ENCODE data around the gene SPAAR. TPM values are rescaled to one million over a fixed set of nuclear protein-coding genes. Genes with fewer than 3 reads are reported as not detected.
"Not testable (repeated sequence)": the region's sequence is repeated elsewhere in the genome, so short reads cannot be mapped to it uniquely, and the experiment has no call there.

Gene SPAAR
- total and polyA plus RNA-seq, 4 donors: 0.65 to 2.4 (median 1.1) TPM

DNA sequence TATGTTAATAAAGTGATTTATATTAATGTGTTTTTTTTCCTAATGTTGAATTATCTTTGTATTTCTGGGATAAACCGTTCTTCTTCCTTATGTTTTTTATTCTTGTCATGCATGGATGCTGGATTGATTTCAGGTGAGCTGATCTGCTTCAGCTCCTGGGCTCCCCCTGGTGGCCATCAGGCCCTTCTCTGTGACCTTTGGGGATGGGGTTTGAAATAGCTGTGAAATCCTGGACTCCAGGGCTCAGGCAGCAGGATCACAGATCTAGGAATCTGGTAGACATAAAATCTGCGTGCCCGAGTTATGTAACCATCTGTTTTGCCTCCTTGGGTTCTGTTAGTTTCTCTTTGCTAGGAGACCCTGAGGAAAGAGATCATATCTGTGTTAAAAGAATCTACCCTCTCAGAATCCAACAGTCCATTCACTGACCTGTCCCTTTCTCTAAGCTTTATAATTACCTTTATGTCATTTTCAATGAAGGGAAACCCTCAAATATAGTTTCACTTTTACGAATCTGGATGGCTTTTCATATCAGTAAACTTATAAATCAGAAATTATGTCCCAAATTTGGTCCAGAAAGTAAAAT lies 26.9 kb upstream of the SPAAR start (continued):
- TF ChIP-seq, protein P1, sequence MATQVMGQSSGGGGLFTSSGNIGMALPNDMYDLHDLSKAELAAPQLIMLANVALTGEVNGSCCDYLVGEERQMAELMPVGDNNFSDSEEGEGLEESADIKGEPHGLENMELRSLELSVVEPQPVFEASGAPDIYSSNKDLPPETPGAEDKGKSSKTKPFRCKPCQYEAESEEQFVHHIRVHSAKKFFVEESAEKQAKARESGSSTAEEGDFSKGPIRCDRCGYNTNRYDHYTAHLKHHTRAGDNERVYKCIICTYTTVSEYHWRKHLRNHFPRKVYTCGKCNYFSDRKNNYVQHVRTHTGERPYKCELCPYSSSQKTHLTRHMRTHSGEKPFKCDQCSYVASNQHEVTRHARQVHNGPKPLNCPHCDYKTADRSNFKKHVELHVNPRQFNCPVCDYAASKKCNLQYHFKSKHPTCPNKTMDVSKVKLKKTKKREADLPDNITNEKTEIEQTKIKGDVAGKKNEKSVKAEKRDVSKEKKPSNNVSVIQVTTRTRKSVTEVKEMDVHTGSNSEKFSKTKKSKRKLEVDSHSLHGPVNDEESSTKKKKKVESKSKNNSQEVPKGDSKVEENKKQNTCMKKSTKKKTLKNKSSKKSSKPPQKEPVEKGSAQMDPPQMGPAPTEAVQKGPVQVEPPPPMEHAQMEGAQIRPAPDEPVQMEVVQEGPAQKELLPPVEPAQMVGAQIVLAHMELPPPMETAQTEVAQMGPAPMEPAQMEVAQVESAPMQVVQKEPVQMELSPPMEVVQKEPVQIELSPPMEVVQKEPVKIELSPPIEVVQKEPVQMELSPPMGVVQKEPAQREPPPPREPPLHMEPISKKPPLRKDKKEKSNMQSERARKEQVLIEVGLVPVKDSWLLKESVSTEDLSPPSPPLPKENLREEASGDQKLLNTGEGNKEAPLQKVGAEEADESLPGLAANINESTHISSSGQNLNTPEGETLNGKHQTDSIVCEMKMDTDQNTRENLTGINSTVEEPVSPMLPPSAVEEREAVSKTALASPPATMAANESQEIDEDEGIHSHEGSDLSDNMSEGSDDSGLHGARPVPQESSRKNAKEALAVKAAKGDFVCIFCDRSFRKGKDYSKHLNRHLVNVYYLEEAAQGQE (IDR thresholded peaks at IDR 0.05): no peak

DNA sequence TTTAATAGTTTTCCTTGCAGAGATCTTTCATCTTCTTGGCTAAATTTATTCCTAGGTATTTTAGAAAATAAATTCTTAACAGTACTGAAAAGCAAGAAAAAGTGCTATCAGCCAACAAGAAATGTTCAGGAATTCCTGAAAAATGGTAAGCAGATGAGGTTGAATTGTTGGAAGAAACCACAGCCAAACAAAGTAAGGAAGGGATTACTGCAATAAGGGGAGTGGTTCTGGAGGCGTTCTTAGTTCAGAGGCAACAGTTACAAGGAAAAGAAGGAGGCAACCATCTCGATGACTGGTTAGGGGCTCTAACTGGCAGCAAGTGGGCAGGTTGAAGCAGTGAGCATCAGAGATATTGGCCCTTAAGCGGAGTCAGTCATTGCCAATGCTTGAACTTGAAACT lies 26.3 kb upstream of the SPAAR start:
- WGBS: 72% methylated on average over 3 of the region's 3 CpGs
- Histone ChIP-seq H3K9ac (ENCODE audit: low read depth in 1 of 2, low read length in 2 of 2) (no peak overlapping the region), H3K9me3 (ENCODE audit: control insufficient read depth in 4 of 4, low read length in 3 of 4) (no peaks in the 10 kb centered on the region), H3K36me3 (ENCODE audit: control insufficient read depth in 4 of 4, insufficient read depth in 3 of 4, low read depth in 1 of 4, low read length in 3 of 4) (no peaks in the 10 kb centered on the region), H3K27me3 (ENCODE audit: control insufficient read depth in 4 of 4, insufficient read depth in 4 of 4, low read length in 3 of 4) (no peaks in the 10 kb centered on the region), H3K27ac (ENCODE audit: low read depth in 1 of 2, low read length in 2 of 2) (no peak overlapping the region), H3K4me3 (ENCODE audit: low read depth in 1 of 3, low read length in 3 of 3) (no peak overlapping the region), H3K4me1 (ENCODE audit: control insufficient read depth in 4 of 4, insufficient read depth in 4 of 4, low read length in 3 of 4) (no peaks in the 10 kb centered on the region)
- TF ChIP-seq EGR1 (IDR thresholded peaks at IDR 0.05; ENCODE audit: low read depth in 2 of 2): no peak
- TF ChIP-seq, protein P1 (IDR thresholded peaks at IDR 0.05): no peak
- DNase-seq (ENCODE audit: low spot score): no peak

- H3K36me3 ChIP-seq (ENCODE audit: control insufficient read depth in 4 of 4, insufficient read depth in 3 of 4, low read depth in 1 of 4, low read length in 3 of 4); DNase-seq (ENCODE audit: low spot score); H3K9me3 ChIP-seq (ENCODE audit: control insufficient read depth in 4 of 4, low read length in 3 of 4); H3K4me3 ChIP-seq (ENCODE audit: low read depth in 1 of 3, low read length in 3 of 3); H3K27me3 ChIP-seq (ENCODE audit: control insufficient read depth in 4 of 4, insufficient read depth in 4 of 4, low read length in 3 of 4); H3K4me1 ChIP-seq (ENCODE audit: control insufficient read depth in 4 of 4, insufficient read depth in 4 of 4, low read length in 3 of 4); H3K27ac ChIP-seq (ENCODE audit: low read depth in 1 of 2, low read length in 2 of 2); H3K9ac ChIP-seq (ENCODE audit: low read depth in 1 of 2, low read length in 2 of 2): not testable (repeated sequence)
- 86% methylated on average over 3 of the region's 3 CpGs for WGBS
These were observed 24.4 kb upstream of the SPAAR start for GRCh38 chr9:35884908-35885307.

- Histone ChIP-seq H3K27me3 (ENCODE audit: control insufficient read depth in 4 of 4, insufficient read depth in 4 of 4, low read length in 3 of 4) (peaks cover 0 to 2% (median 0%) of the 10 kb centered on the region in 4 donors), H3K36me3 (ENCODE audit: control insufficient read depth in 4 of 4, insufficient read depth in 3 of 4, low read depth in 1 of 4, low read length in 3 of 4) (no peaks in the 10 kb centered on the region), H3K4me3 (ENCODE audit: low read depth in 1 of 3, low read length in 3 of 3) (no peak overlapping the region), H3K4me1 (ENCODE audit: control insufficient read depth in 4 of 4, insufficient read depth in 4 of 4, low read length in 3 of 4) (no peaks in the 10 kb centered on the region), H3K27ac (ENCODE audit: low read depth in 1 of 2, low read length in 2 of 2) (no peak overlapping the region), H3K9me3 (ENCODE audit: control insufficient read depth in 4 of 4, low read length in 3 of 4) (no peaks in the 10 kb centered on the region), H3K9ac (ENCODE audit: low read depth in 1 of 2, low read length in 2 of 2) (no peak overlapping the region)
- 84% methylated on average over 3 of the region's 3 CpGs for WGBS
- no peak for DNase-seq (ENCODE audit: low spot score)
- TF ChIP-seq HNF4G (IDR thresholded peaks at IDR 0.05) (no peak), ATF3 (IDR thresholded peaks at IDR 0.05) (no peak), JUND (IDR thresholded peaks at IDR 0.05) (no peak), RAD21 (IDR thresholded peaks at IDR 0.05) (no peak), NR2F2 (IDR thresholded peaks at IDR 0.05) (no peak), YY1 (IDR thresholded peaks at IDR 0.05) (no peak), FOXA2 (IDR thresholded peaks at IDR 0.05) (no peak), RXRA (IDR thresholded peaks at IDR 0.05) (no peak), SP1 (IDR thresholded peaks at IDR 0.05) (no peak), CTCF (IDR thresholded peaks at IDR 0.05; ENCODE audit: low read depth, low read length, missing input control) (no peak)
- TF ChIP-seq, protein P1 (IDR thresholded peaks at IDR 0.05): no peak
These were observed 17.6 kb upstream of the SPAAR start for GRCh38 chr9:35891646-35892045.

Data from liver (tissue), 9 donors.